SK-N-SH (cell line): ENCODE measurements around the gene MAEA. TPM values are rescaled to one million over a fixed set of nuclear protein-coding genes. Genes with fewer than 3 reads are reported as not detected.

Source experiments
- CTCF ChIA-PET: fragments of 300-600, 350-600 bp; formaldehyde crosslinking; extraction: SDS; loops from one replicate; lab custom pipeline; 2021; lab: Yijun Ruan, JAX
- POLR2A ChIA-PET: fragments of 350-600 bp; sonication (Branson Sonifier 250); formaldehyde crosslinking; extraction: SDS; loops from one replicate; lab custom pipeline; 2020; ENCODE audit warnings: antibody characterized with exemption, inconsistent platforms; lab: Yijun Ruan, JAX
- DNase-seq: peaks from one replicate; pipeline ENCODE4 v3.0.0; 2012
- H2AFZ ChIP-seq: fragments of 200-600 bp; sonication (generic); 2 replicates; pipeline ENCODE4 v1.8.1; 2016; ENCODE audit warnings: antibody characterized with exemption, mild to moderate bottlenecking, low read depth
- H3F3A ChIP-seq: fragments of 200-600 bp; sonication (generic); replicated peaks from 2 replicates; pipeline ENCODE3; 2016; ENCODE audit warnings: antibody characterized with exemption, mild to moderate bottlenecking; ENCODE audit not compliant: insufficient read depth
- H3K27ac ChIP-seq, 2 experiments: fragments of 200-500 bp in 1 of 2; fragments of 200-600 bp in 1 of 2; sonication (Bioruptor generic) in 1 of 2; sonication (generic), shearing (Covaris generic) in 1 of 2; 2 replicates each; pipeline versions ENCODE4 v1.5.1 to v1.6.1; 2014 to 2016; ENCODE audit warnings: low read depth in 2 of 2, inconsistent platforms in 1 of 2, low read length in 1 of 2, mild to moderate bottlenecking in 1 of 2, mixed read lengths in 1 of 2
- H3K27me3 ChIP-seq: fragments of 200-600 bp; sonication (generic), shearing (Covaris generic); 2 replicates; pipeline ENCODE4 v1.6.1; 2016; ENCODE audit warnings: mixed run types; ENCODE audit not compliant: insufficient read depth
- H3K36me3 ChIP-seq, 2 experiments: fragments of 200-500 bp in 1 of 2; fragments of 200-600 bp in 1 of 2; sonication (Bioruptor generic) in 1 of 2; sonication (generic) in 1 of 2; replicated peaks in 1 of 2; 2 replicates each; pipeline versions ENCODE3 to v1.5.1; 2014 to 2016; ENCODE audit warnings: low read length in 1 of 2, mild to moderate bottlenecking in 1 of 2; ENCODE audit not compliant: insufficient read depth in 2 of 2, control insufficient read depth in 1 of 2
- H3K4me1 ChIP-seq, 2 experiments: fragments of 200-500 bp in 1 of 2; fragments of 200-600 bp in 1 of 2; sonication (Bioruptor generic) in 1 of 2; sonication (generic), shearing (Covaris generic) in 1 of 2; 2 replicates each; pipeline versions ENCODE4 v1.5.1 to v1.6.1; 2014 to 2016; ENCODE audit warnings: low read depth in 1 of 2, low read length in 1 of 2, mixed run types in 1 of 2; ENCODE audit not compliant: insufficient read depth in 2 of 2, control insufficient read depth in 1 of 2
- H3K4me2 ChIP-seq: fragments of 200-600 bp; sonication (generic), shearing (Covaris generic); 2 replicates; pipeline ENCODE4 v1.6.1; 2017; ENCODE audit warnings: mixed run types
- H3K4me3 ChIP-seq, 2 experiments: fragments of 200-500 bp in 1 of 2; fragments of 200-600 bp in 1 of 2; sonication (Bioruptor generic) in 1 of 2; sonication (generic), shearing (Covaris generic) in 1 of 2; 2 replicates each; pipeline versions ENCODE4 v1.5.1 to v1.8.1; 2014 to 2016; ENCODE audit warnings: low read depth in 2 of 2, inconsistent platforms in 1 of 2, low read length in 1 of 2, mild to moderate bottlenecking in 1 of 2, mixed read lengths in 1 of 2, moderate library complexity in 1 of 2
- H3K79me2 ChIP-seq: fragments of 200-600 bp; sonication (generic); 2 replicates; pipeline ENCODE4 v1.8.1; 2017; ENCODE audit warnings: mild to moderate bottlenecking; ENCODE audit not compliant: insufficient read depth
- H3K9ac ChIP-seq: fragments of 200-600 bp; sonication (generic); 2 replicates; pipeline ENCODE4 v1.6.1; 2017; ENCODE audit warnings: mixed run types
- H3K9me2 ChIP-seq: fragments of 200-600 bp; sonication (generic); 2 replicates; pipeline ENCODE4 v1.6.1; 2017; ENCODE audit warnings: mixed run types
- H3K9me3 ChIP-seq: fragments of 200-600 bp; sonication (generic); 2 replicates; pipeline ENCODE4 v1.6.1; 2017; ENCODE audit warnings: mixed run types, mild to moderate bottlenecking, moderate library complexity
- H4K20me1 ChIP-seq: fragments of 200-600 bp; sonication (generic); 2 replicates; pipeline ENCODE4 v1.6.1; 2017; ENCODE audit warnings: mild to moderate bottlenecking, mixed run types; ENCODE audit not compliant: insufficient read depth
- CHD2 ChIP-seq: fragments of 150-350 bp; IDR thresholded peaks from 2 replicates; pipeline ENCODE4 v1.6.1; 2018; ENCODE audit warnings: low read length; ENCODE audit not compliant: partially characterized antibody
- ELF1 ChIP-seq: IDR thresholded peaks from 2 replicates; pipeline ENCODE4 v1.4.0; 2012
- FOSL2 ChIP-seq: IDR thresholded peaks from 2 replicates; pipeline ENCODE4 v1.4.0; 2012; ENCODE audit warnings: low read depth, mild to moderate bottlenecking, moderate library complexity, borderline replicate concordance
- FOXJ3 ChIP-seq: sonication (generic); formaldehyde crosslinking; IDR thresholded peaks from 2 replicates; pipeline ENCODE4 v1.5.1; 2020; ENCODE audit warnings: mild to moderate bottlenecking, missing genetic modification reagents
- FOXM1 ChIP-seq: IDR thresholded peaks from 2 replicates; pipeline ENCODE4 v1.4.0; 2012; ENCODE audit warnings: low read depth, mild to moderate bottlenecking
- MXI1 ChIP-seq: IDR thresholded peaks from 2 replicates; pipeline ENCODE4 v1.6.1; 2012; ENCODE audit warnings: mild to moderate bottlenecking, low read depth, low read length, improper control_type of control experiment
- NFIC ChIP-seq: IDR thresholded peaks from 2 replicates; pipeline ENCODE4 v1.4.0; 2012; ENCODE audit warnings: borderline replicate concordance
- POLR2AphosphoS5 ChIP-seq: IDR thresholded peaks from 2 replicates; pipeline ENCODE4 v1.6.1; 2012; ENCODE audit warnings: low read depth, low read length
- RAD21 ChIP-seq: IDR thresholded peaks from 2 replicates; pipeline ENCODE4 v1.6.1; 2012; ENCODE audit warnings: mild to moderate bottlenecking, low read length
- SIN3A ChIP-seq: IDR thresholded peaks from 2 replicates; pipeline ENCODE4 v1.6.1; 2012; ENCODE audit warnings: low read depth, mild to moderate bottlenecking, low read length, moderate library complexity, borderline replicate concordance
- SMC3 ChIP-seq: IDR thresholded peaks from 2 replicates; pipeline ENCODE4 v1.6.1; 2012; ENCODE audit warnings: low read depth, low read length, improper control_type of control experiment
- TCF12 ChIP-seq: IDR thresholded peaks from 2 replicates; pipeline ENCODE4 v1.4.0; 2012
- YY1 ChIP-seq: IDR thresholded peaks from 2 replicates; pipeline ENCODE4 v1.4.0; 2012; ENCODE audit warnings: low read depth, mild to moderate bottlenecking
- WGBS: methylation state at CpG from one replicate; pipeline ENCODE4 v1.1.6; 2017; ENCODE audit warnings: low lambda C conversion rate; 5-methylcytosine and 5-hydroxymethylcytosine counted together
- polyA plus RNA-seq, 3 experiments: library from polyadenylated mRNA; depleted of rRNA; stranded (reverse); fragments of >200 nt; gene quantifications; 2 replicates each; pipeline ENCODE4 v1.2.3, GENCODE V29; 2012
- TF ChIP-seq, protein P1 (sequence below): IDR thresholded peaks from 2 replicates; pipeline ENCODE4; 2012
- TF ChIP-seq, protein P2 (sequence below): fragments of 150-350 bp; IDR thresholded peaks from 2 replicates; pipeline ENCODE4 v1.6.1; 2017; ENCODE audit warnings: antibody characterized with exemption, low read length, low read depth, borderline replicate concordance
- TF ChIP-seq, protein P3 (sequence below): IDR thresholded peaks from 2 replicates; pipeline ENCODE4 v1.4.0; 2012; ENCODE audit warnings: low read depth
- TF ChIP-seq, protein P4 (sequence below): IDR thresholded peaks from 2 replicates; pipeline ENCODE4 v1.4.0; 2012; ENCODE audit warnings: low read depth, borderline replicate concordance
- TF ChIP-seq, protein P5 (sequence below): fragments of 150-350 bp; IDR thresholded peaks from 2 replicates; pipeline ENCODE4 v1.6.1; 2016; ENCODE audit warnings: mild to moderate bottlenecking, low read depth, low read length

Gene MAEA
- polyA plus RNA-seq, 1 of the 3 experiments (the other 2 are of a cell fraction), result 128 TPM

DNA sequence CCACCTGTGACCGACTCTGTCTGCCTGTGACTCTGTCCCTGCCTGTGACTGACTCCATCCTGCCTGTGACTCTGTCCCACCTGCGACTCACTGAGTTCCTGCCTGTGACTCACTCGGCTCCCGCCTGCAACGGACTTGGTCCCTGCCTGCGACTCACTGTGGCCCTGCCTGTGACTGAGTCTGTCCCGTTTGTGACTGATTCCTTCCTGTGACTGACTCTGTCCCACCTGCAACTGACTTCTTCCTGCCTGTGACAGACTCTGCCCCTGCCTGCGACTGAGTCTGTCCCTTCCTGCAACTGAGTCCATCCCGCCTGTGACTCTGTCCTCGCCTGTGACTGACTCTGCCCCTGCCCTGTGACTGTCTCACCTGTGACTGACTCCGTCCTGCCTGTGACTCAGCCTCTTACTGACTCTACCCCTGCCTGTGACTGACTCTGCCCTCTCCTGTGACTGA is 47.7 kb downstream of the MAEA start:
- H3K36me3 ChIP-seq, result peaks cover 25 to 62% of the 10 kb centered on the region in 2 experiments
- WGBS, result 66% methylated on average over 11 of the region's 11 CpGs
- ChIA-PET CTCF (no interaction called here), POLR2A (no interaction called here)
- no peak overlapping the region for H3K9ac ChIP-seq
- no peak overlapping the region for H3K4me3 ChIP-seq
- peaks cover 5% of the 10 kb centered on the region for H3F3A ChIP-seq
- H3K27me3 ChIP-seq, result no peaks in the 10 kb centered on the region
- TF ChIP-seq SMC3 (no peak), FOSL2 (0 out of 2 replicates have a peak, but pooled peaks have one; percentile 3)
- no peak for DNase-seq
- no peaks in the 10 kb centered on the region for H3K4me1 ChIP-seq
- no peaks in the 10 kb centered on the region for H3K9me2 ChIP-seq
- H3K4me2 ChIP-seq, result no peak overlapping the region
- H3K27ac ChIP-seq, result no peak overlapping the region
- H3K9me3 ChIP-seq, result no peaks in the 10 kb centered on the region
- H3K79me2 ChIP-seq, result no peaks in the 10 kb centered on the region; the same call in 1 of the 2 replicates
- H4K20me1 ChIP-seq, result no peaks in the 10 kb centered on the region
- H2AFZ ChIP-seq, result no peak overlapping the region

DNA sequence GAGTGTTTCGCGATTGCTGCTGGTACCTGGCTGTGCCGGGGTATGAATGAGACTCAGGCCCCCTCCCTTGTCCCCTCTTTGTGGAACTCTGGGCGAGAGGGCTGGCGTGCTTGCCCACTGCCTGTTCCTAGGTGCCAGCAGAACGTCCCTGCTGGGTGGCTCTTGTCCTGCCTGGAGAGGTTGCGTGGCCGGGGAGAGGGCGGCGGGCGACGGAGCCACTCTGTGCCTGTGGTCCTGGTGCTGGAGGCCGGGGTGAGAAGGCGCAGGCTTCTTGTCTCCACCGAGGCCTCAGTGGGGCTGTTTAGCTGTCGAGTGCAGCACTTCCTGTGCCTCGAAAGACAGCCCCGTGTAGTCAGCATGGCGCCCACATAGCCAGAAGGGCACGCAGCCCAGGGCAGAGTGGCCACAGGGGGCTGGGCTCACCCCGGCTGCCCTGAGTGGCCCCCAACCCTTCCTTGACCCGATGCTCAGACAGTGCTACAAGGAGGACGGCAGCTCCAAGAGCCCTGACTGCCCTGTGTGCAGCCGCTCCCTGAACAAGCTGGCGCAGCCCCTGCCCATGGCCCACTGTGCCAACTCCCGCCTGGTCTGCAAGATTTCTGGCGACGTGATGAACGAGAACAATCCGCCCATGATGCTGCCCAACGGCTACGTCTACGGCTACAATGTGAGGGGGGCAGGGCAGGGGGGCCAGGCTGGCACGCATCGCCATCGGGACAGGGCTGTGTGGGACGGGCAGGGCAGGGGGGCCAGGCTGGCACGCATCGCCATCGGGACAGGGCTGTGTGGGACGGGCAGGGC is 48.5 kb downstream of the MAEA start:
- H3K9ac ChIP-seq, result no peak overlapping the region
- no peak overlapping the region for H3K4me2 ChIP-seq
- TF ChIP-seq NFIC (no peak), SMC3 (no peak), RAD21 (no peak), YY1 (no peak), FOXJ3 (no peak), FOXM1 (no peak), POLR2AphosphoS5 (no peak), CHD2 (no peak), SIN3A (no peak), TCF12 (no peak), MXI1 (no peak), ELF1 (no peak)
- TF ChIP-seq, protein P1, sequence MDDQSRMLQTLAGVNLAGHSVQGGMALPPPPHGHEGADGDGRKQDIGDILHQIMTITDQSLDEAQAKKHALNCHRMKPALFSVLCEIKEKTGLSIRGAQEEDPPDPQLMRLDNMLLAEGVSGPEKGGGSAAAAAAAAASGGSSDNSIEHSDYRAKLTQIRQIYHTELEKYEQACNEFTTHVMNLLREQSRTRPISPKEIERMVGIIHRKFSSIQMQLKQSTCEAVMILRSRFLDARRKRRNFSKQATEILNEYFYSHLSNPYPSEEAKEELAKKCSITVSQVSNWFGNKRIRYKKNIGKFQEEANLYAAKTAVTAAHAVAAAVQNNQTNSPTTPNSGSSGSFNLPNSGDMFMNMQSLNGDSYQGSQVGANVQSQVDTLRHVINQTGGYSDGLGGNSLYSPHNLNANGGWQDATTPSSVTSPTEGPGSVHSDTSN, result no peak
- TF ChIP-seq, protein P2, sequence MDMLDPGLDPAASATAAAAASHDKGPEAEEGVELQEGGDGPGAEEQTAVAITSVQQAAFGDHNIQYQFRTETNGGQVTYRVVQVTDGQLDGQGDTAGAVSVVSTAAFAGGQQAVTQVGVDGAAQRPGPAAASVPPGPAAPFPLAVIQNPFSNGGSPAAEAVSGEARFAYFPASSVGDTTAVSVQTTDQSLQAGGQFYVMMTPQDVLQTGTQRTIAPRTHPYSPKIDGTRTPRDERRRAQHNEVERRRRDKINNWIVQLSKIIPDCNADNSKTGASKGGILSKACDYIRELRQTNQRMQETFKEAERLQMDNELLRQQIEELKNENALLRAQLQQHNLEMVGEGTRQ, result no peak
- TF ChIP-seq, protein P3, sequence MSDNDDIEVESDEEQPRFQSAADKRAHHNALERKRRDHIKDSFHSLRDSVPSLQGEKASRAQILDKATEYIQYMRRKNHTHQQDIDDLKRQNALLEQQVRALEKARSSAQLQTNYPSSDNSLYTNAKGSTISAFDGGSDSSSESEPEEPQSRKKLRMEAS, result no peak
- TF ChIP-seq, protein P4, sequence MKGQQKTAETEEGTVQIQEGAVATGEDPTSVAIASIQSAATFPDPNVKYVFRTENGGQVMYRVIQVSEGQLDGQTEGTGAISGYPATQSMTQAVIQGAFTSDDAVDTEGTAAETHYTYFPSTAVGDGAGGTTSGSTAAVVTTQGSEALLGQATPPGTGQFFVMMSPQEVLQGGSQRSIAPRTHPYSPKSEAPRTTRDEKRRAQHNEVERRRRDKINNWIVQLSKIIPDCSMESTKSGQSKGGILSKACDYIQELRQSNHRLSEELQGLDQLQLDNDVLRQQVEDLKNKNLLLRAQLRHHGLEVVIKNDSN, result no peak
- TF ChIP-seq, protein P5, sequence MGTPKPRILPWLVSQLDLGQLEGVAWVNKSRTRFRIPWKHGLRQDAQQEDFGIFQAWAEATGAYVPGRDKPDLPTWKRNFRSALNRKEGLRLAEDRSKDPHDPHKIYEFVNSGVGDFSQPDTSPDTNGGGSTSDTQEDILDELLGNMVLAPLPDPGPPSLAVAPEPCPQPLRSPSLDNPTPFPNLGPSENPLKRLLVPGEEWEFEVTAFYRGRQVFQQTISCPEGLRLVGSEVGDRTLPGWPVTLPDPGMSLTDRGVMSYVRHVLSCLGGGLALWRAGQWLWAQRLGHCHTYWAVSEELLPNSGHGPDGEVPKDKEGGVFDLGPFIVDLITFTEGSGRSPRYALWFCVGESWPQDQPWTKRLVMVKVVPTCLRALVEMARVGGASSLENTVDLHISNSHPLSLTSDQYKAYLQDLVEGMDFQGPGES, result no peak
- POLR2A ChIA-PET, result no interaction called here
- no peak overlapping the region; a peak in 1 of 4 replicates for H3K27ac ChIP-seq
- H3K27me3 ChIP-seq, result no peaks in the 10 kb centered on the region
- H4K20me1 ChIP-seq, result no peaks in the 10 kb centered on the region
- H3K36me3 ChIP-seq, result peaks cover 25 to 58% of the 10 kb centered on the region in 2 experiments
- DNase-seq, result no peak
- H3K9me2 ChIP-seq, result no peaks in the 10 kb centered on the region
- H3K79me2 ChIP-seq, result peaks cover 3% of the 10 kb centered on the region; the same call in 1 of the 2 replicates
- H2AFZ ChIP-seq, result no peak overlapping the region
- CTCF ChIA-PET, result no interaction called here
- no peaks in the 10 kb centered on the region for H3K9me3 ChIP-seq
- H3K4me1 ChIP-seq, result no peaks in the 10 kb centered on the region
- WGBS, result 98% methylated on average over 27 of the region's 41 CpGs
- H3F3A ChIP-seq, result peaks cover 8% of the 10 kb centered on the region
- H3K4me3 ChIP-seq, result no peak overlapping the region
